RPMI7951 (cell line): ENCODE results near the gene TEDC1. TPM values are rescaled to one million over a fixed set of nuclear protein-coding genes. Genes with fewer than 3 reads are reported as not detected.

Experiments
- DNase-seq: peaks from one replicate; pipeline ENCODE4 v3.0.0-alpha.2; 2012; ENCODE audit warnings: low read depth
- total RNA-seq: library from RNA; depleted of rRNA; stranded (reverse); fragments of >200 nt; shearing (Covaris generic); gene quantifications from 2 replicates; pipeline ENCODE4 v1.2.3, GENCODE V29; 2014

The TEDC1 gene
- total RNA-seq, 1 experiment from 2014 or later: 13.7 TPM

DNA sequence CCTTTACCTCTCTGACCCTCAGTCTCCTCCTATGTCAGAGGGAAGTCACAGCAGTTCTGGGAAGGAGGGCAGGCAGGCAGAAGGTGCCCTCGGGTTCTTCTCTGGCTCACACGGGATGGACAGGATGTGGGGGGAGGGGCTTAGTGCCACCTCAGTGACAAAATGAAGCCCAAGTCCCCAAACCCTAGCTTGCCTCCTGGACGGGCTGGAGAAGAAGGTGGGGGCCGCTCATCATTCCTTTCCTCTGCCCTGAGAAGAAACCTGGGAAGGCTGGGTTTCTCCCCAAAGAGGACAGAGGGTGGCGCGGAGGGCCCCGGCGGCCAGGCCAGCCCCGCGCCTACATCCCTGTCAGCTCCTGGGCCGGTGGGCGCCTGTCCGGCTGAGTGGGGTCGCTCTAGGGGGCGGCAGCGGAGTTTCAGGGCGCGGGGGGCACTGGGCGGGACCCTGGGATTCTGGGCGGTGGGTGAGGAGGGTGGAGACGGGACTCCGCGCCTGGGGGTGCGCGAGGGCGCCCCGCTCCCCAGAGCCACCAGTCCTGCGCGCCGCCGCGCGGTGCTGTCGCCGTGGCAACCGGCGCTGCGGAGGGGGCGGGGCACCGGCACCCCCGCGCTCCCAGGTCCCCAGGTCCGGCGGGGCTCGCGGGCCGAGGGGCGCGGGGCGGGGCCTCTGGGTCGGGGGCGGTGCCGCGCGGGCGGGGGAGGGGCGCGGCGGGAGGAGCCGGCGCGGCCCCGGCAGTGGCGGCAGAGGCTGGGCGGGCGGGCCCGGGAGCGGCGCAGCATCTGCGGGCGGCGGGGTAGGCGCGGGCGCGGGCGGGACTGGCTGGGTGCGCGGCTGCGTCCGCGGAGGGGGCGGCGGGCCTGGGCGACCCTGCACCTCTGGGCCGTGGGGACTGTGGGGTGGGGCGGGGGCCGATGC is 35.1 kb downstream of the TEDC1 start, which contains the start of gene TMEM121:
Gene TMEM121 (plus strand): TSS at position 723 of the 915 bp plus-strand sequence. CDS start 2,252 bp downstream, outside the sequence.
- no peak for DNase-seq

DNA sequence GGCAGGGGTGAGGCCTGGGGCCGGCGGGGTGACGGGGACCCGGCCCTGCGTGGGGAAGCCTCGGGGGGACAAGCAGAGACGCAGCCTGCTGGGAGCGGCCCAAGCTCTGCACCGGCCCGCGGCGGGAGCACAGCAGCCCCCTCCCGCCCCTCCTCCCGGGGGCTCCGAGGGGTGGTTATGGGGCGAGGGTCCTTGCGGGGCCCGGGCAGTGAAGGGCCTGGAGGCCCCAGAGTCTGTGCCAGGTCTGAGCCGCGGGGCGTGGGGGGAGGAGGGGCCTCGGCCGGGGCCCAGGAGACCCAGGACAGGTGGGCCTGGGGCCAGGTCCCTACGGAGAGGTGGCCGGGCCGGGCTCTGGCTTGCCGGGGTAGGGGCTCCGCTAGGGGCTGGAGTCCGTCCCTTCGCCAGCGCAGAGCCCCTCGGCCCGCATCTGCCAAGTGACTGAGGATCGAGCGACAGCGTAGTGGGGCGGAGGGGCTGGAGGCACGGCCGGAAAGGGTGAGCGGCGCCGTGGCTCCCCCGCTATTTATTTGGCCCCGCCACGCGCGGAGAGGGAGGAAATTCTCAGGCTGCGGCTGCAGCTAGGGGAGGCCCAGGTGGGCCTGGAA is 35.8 kb downstream of the TEDC1 start:
- DNase-seq: no peak

DNA sequence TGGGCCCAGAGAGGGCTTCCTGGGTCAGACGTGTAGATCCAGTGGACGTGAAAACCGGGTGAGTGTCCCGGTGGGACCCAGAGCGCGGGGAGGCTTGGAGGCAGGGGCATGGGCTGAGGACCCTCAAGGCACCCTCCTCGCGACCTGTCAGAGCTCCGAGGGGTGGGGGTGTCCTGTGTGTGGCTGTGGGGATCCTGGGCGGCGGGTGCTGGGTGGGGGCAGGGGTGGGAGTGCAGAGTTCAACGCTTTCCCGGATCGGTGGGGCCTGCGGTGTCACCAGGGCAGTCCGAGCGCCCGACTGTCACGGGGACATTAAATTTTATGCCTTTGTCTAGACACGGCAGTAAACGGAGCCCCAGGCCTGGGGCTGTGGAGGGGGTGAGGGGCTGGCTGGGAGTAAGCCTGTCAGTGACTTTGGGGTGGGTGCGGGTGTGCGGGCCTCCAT is 36.4 kb downstream of the TEDC1 start:
- no peak for DNase-seq

DNA sequence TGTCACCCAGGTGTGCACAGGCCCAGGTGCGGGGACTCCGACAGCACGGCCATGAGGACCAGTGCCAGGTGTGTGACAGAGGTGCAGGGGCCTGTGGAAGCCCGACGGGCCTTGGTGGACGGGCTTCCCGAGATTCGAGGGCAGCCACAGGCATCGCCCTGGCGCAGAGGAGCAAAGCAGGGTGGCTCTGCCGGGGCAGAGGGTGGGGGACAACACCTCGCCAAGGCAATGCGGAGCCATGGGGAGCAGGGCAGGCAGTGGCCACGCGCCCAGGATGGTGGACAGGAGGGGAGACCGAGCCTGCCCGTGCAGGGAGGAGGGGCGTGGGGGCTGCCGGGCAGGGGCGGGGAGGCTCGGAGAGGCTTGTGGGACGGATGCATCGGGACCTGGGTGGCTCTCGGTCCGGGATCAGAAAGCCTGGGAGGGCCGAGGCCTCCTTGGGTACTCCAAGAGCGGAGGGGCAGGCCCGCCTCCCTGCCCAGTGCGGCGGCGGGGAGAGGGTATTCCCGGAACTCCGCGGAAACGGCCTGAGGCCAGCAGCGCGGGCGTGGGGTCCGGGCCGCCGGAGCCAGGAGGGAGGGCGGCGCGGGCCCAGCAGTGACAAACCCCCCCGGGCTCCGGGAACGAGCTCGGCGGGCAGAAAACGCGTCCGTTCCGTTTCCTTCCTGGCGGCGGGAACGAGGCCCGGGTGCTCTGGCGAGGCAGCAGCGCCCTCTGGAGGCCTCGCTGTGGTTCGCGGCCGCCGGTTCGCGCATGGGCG is 37.0 kb downstream of the TEDC1 start:
- DNase-seq: peak; percentile 57

DNA sequence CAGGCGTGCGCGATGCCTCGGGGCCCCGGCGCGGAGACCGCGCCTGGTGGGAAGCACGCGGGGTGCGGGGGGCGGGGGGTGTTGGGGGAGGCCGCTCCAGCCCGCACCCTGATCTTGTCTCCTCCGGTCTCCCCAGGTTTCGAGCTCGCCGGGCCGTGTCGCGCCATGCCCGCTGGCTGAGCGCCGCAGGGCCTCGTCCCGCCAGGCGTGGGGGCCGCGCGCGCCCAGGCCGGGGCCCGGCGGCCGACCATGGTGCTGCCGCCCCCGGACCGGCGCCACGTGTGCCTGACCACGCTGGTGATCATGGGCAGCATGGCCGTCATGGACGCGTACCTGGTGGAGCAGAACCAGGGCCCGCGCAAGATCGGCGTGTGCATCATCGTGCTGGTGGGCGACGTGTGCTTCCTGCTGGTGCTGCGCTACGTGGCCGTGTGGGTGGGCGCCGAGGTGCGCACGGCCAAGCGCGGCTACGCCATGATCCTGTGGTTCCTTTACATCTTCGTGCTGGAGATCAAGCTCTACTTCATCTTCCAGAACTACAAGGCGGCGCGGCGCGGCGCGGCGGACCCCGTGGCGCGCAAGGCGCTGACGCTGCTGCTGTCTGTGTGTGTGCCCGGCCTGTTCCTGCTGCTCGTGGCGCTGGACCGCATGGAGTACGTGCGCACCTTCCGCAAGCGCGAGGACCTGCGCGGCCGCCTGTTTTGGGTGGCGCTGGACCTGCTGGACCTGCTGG is 37.7 kb downstream of the TEDC1 start:
- no peak for DNase-seq

DNA sequence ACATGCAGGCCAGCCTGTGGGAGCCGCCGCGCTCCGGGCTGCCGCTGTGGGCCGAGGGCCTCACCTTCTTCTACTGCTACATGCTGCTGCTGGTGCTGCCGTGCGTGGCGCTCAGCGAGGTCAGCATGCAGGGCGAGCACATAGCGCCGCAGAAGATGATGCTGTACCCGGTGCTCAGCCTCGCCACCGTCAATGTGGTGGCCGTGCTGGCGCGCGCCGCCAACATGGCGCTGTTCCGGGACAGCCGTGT is 38.2 kb downstream of the TEDC1 start:
- DNase-seq: no peak

DNA sequence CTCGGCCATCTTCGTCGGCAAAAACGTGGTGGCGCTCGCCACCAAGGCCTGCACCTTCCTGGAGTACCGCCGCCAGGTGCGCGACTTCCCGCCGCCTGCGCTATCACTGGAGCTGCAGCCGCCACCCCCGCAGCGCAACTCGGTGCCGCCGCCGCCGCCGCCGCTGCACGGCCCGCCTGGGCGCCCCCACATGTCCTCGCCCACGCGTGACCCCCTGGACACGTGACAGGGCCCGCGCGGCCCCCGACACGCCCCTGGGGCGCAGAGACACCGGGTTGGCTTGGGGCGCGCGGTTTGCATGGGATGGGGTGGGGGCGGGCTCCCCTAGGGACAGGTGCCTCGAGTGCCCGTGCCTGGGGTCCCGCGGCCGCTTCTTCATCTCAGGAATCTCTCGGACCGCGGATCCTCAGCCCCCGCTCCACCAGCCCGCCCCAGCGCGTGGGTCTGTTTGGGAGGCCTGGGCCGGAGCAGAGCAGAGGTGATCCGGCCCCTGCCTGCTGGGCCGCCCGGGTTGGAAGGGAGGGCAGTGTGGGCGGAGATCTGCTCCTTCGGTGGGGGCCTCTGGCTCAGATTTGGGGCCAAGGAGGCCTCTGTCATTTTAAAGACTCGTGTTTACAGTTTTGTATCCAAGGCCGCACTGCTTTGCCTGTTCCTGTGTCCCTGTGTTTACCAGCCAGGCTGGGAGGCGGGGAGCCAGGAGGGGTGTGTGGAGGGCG is 38.7 kb downstream of the TEDC1 start:
- no peak for DNase-seq

DNA sequence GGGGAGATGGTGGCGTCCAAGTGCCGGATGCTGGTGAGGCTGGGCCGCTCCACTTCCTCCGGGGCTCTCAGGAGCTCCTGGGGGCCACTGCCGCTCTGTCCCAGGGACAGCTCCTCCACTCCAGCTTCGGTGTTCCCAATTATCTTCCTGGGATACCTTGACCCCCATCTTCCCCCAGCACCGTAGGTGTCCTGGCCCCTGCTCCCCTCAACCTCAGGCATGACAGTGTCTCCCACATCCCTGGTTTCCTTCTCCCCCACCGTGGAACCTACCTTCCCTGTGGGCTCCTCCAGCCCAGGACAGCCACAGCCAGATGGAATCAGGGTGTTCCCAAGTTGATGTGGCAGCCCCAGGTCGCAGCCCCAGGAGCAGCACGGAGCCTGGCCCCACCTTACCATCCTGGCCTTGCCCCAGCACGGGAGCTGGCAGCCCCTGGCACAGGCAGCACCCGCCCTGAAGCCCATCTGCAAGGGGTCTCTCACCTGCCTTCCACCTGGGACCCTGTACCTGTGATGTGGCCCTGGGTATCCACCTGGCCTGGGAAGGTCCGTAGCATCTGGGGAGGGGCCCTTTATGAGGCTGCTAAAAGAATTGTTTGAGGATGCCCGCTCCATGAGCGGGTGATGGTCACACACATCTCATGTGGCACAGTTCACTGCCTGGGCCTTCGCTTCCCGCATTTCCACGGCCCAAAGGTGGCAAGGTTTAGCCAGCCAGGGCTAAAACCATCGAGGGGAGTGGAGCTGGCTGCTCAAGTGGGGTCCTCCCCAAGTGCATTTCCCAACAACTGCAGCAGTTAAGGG is 39.4 kb downstream of the TEDC1 start:
- DNase-seq: no peak

DNA sequence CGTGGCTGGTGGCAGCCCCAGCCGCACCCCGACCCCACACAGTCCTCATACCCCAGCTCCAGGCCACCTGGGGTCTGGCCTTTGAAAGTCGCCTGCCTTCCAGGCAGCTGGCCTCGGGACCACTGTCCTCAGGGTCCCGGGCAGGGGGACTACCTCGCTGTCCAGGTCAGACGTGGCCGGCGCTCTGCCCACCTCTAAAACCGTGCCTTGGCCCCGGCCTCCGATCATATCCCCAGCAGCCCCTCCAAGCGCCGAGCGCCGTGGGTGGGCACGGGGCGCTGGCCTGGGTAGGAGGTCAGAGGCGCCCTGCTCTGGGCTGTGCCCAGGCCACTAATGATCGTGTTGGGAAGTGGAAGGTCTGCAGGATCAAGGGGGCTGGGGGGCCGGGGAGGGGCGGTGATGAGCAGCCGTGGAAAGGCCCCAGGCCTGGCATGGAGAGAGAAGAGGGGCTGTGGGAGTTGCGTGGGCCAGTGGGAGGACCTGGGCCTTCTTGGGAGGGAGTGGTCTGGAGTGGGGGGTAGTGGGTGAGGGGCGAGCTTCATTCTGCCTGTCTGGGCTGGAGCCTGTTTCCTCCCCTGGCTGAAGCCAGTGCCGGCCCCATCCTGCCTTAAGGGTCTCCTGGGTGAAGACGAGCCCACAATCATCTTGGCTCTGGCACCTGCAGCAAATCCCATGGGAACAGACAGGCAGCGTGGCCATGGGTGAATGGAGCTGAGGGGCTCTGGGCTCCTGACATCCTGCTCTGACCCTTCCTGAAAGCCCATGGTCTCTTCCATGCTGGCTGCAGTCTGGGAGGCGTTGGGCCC is 40.2 kb downstream of the TEDC1 start:
- no peak for DNase-seq

DNA sequence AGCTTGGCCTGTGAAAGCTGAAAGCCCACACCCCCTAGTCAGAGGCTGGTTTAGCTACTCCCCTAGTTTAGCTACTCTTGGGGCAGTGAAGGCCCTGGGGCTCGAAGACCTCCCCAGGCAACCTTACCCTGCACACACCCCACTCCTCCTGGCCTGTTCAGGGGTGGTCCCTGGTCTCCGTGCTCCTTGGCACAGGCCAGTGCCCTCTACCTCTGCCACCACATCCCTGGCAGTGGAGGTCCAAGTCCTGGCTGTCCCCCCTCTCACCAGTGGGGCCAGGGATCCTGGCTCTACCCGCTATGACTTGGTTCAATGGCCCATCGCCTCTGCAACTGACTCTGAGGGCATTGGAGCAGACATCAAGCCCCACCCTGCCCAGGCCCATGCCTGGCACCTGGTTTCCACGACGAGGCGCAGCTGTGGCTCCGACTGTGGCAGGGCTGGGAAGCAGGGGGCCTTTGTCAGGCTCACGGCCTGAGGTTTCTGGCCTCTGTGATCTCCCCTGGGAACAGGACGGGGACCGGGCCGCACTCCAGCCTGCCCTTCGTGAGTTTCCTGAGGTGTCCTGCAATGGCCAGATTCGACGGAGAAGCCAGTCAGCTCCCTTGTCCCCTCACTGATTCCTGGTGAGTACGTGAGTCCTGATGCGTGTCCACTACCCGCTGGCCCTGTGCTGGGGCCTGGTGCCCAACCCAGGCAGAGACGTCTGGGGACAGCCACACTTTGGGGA is 41.0 kb downstream of the TEDC1 start:
- DNase-seq: no peak

DNA sequence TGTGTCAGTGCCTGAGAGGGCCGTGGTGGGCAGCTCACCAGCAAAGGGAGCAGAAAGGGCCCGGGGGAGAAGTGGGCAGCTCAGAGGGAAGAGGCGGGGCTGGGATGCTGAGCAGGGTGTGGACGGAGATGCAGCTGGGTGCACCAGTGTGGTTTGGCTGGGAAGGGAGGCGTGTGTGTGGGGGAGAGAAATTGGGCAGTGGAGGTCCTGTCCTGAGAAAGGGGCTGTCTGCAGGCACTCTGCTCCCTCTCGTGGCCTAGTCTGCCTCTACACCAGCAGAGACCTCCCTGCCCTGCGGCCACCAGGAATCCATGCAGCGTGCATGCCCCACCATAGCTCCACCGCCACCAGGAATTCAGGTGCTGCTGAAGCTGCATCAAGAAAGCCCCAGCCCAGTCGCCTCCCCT is 41.7 kb downstream of the TEDC1 start:
- peak; percentile 33 for DNase-seq

DNA sequence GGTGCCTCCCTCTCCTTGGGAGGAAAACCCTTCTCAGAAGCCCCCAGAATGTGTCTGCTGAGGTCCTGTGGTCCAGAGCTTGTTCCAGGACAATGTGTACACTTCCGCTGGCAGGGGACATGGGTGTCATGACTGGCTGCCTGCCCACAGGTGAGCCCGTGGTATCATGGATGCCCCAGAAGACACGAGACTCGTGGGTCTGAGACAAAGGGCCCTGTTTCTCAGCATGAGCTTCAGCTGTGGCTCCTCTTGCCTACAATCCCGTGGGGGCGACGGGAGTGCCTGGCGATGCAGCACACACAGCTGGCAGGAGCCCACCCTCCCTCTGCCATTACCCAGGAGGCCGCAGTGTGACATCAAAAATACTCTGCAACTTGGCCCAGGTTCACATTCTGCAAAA is 42.3 kb downstream of the TEDC1 start:
- DNase-seq: no peak

DNA sequence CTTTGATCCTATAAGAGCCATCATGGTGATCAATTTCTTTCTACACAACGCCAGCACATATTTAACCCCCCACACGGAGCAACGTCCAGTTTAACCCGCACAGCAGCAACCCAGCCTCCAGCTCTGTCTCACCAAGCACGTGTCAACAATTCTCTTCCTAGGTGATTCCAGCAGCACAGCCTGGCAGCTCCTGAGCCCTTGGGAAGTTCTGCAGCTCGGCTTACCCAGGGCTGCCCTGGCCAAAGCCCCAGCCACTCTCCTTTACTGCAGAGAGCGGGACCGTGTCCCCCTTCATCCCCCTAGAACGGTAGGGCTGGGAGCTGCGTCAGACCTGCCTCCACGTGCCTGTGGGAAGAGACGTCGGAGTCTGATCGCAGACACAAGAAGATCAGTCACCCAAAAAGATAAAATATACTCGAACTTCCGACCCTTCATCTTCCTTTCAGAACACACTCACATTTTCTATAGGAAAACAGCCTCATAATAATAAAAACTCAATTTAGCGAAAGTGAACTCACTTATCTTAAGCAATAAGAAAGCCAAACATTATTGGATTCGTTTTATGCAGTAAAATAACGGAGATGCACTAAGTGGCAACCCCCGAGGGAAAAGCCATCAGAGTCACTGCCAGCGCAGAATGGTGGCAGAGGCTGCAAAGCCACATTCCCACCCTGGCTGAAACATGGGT is 42.9 kb downstream of the TEDC1 start:
- DNase-seq: no peak

DNA sequence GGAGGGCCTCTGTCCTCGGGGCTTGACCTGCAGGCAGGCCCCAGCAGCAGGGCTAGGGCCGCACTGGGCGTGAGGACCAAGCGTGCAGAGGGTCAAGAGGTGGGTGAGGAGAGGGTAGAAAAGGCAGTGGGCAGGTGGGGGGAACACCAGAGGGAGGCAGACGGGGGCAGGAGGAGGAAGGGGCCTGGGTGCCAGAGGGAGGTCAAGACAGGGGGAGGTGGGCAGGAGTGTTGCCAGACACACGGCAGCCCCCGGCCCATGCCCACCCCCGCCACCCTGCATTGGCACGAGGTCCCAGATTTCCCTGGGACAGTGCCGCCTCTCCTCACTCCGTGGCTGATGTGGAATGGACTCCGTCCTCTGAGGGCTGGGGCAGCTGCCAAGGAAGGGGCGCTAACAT is 43.5 kb downstream of the TEDC1 start:
- DNase-seq: no peak

DNA sequence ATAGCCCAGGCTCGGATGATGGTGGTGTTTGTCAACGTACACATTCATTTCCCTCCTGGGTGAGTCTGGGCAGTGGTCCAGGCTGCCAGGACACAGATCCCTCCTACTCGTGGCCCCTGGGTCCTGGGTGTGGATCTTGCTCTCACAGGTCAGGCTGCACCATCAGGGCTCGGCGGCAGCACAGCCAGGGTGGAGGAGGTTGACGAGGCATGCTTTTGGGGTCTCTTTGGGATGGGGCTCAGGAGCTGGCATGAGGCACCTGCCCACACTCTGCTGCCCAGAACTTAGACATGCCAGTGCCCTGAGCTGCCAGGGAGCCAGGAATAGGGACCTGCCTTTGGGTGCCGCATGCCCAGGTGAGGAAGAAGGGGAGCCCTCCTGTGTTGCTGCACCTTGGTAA is 45.0 kb downstream of the TEDC1 start:
- no peak for DNase-seq

DNA sequence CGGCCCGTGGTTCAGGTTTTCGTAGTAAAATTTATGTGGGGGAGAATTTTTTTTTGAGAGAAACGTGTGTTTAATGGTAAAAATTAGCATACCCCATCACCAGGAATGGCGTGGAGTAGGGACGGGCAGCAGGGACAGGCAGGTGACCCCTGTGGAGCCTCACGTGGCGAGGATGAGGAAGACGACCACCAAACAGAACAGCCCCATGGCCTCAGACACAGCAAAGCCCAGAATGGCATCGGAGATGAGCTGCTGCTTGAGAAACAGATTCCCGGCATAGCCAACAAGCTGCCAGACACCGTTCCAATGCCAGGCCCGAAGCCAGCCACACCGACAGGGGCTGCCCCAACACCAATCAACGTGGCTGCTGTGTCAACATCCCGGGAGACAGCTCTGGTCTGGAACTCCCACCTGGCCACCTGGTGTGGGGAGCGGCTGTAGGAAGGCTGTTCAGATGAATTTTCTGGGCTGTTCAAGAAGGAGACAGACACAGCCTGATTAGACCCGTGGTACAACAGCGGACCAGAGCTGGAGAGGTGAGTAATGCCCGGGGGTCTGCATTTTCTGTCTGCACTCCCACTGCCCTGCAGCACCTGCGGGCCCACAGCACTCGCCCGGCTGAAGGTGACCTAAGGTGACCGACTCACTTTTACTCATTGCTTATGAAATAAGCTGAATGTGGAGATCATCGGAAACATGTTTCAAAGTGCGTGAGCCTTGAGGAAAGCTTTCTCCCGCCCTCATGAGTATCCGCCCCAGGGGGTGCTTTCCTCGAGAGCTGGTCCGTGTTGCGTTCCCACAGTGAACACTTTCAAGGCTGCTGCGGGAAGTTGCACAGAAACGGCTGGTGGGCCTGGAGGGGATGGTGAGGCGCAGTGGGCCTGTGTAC is 45.9 kb downstream of the TEDC1 start:
- DNase-seq: no peak
